HUDEP-2 (cell line): Measurements from ENCODE around the gene SNTB2.

Experiments used
- DNase-seq, 76 experiments: peaks; one replicate each; lab custom pipeline; 2025; ENCODE audit not compliant: unreplicated experiment in 76 of 76; lab: John Stamatoyannopoulos, UW

The SNTB2 gene

GRCh38 chr16:69179328-69180010 lies 7.5 kb upstream of the SNTB2 start:
- DNase-seq, result no peak

DNA sequence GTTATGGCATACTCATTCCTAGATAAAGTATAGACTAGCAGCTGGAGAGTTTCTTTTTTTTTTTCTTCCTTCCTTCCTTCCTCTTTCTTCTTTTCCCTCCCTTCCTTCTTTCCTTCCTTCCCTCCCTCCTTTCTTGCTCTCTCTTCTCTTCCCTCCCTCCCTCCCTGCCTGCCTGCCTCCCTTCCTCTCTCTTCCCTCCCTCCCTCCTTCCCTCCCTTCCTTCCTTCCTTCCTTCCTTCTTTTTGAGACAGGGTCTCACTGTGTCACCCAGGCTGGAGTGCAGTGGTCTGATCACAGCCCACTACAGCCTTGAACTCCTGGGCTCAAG lies 7.0 kb upstream of the SNTB2 start:
- no peak for DNase-seq

DNA sequence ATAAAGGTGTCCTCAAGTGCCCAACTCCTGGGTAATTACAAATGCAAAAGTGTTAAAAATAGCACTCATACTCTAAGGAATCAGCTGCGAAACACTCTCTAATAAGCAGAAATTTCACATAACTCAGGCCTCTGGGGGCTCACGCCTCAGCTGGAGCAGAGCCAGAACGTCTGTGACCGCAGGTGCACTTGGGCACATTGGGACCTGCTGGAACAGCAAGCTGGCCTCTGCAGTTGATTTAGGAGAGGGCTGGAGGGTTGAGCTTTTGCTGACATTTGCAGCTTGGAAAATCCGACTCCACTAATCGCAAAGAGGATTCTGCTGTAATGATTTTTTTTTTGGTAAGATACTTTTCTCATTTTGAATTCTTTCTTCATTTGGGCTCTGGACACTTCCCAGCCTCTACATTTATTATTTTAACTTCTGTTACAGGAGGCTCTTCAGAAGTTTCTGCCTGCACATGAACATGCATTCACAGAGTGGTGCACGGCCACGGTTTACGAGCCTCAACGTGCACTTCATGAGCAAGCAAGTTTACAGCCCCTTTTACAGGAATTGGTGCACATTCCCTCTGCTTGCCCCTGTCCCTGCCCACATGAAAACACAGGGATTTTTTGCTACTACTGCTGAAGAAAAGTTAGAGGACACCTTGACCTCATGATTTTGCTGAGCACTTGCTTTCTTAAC lies 4.1 kb upstream of the SNTB2 start:
- DNase-seq, result no peak

- peak in 20 of 76 experiments; percentile 5 to 58 (median 22) for DNase-seq
Observed at GRCh38 chr16:69187446-69188235, 677 bp downstream of the SNTB2 start.

DNA sequence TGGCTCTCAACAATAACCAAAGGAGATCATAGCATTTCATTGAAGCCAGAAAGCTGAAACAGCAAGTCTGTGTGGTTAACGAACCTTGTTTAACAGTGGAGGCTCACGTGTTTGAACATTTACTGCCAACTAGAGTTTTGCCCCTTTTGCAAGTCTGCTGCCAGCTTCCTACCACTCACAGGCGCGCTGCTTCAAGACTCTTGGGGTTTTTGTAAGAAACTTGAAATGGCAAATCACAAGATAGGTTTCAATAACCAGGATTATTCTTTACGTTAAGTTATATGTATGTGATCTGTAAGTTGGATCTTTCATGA lies 1.2 kb downstream of the SNTB2 start:
- peak in 1 of 76 experiments; percentile 17 for DNase-seq

DNA sequence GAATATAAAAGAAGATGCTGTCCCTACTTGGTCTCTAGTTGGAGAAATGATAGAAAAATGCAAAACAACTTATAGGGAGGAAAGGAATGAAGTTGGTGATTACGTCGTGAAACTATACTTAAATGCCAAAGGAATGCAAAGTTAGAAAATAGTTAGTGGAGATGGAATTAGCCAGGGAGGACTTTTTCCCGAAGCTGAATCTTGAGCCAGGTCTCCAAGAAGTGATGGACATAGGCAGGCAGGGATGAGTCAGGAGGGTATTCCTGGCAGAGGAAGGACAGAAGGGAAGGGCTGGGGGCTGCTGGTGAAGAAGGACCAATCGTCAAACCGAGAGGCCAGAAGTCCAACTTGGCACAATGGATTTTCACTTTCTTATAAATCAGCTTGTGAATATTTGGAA lies 1.8 kb downstream of the SNTB2 start:
- no peak for DNase-seq

DNA sequence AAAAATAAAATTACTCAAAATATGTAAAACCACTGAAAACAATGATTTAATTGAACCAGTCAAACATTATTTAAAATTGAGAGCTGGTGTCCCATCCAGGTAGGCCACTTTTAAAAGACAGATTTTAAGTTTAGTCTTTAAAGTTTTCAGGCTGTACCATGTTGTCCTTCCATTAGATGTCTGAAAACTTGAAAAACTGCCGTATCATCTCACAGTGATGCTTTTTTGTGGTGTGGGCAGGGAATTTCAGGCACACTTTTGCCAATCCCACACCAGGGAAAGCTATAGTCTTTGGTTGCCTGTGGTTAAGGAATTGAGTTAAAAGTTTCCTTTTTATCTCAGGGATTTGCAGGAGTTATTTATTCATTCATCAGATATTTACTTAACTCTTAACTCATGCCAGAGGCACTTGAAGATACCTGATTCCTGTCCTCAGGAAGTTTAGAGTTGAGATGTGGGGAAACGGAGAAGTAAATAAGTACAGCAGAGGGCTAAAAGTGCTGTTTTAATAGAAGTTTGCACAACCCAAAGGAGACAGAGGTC lies 3.2 kb downstream of the SNTB2 start:
- no peak for DNase-seq

- no peak for DNase-seq
Observed at GRCh38 chr16:69190598-69190997, 3.6 kb downstream of the SNTB2 start.

GRCh38 chr16:69191136-69191535 lies 4.2 kb downstream of the SNTB2 start:
- no peak for DNase-seq

GRCh38 chr16:69193855-69194254 lies 6.9 kb downstream of the SNTB2 start:
- DNase-seq, result no peak

DNA sequence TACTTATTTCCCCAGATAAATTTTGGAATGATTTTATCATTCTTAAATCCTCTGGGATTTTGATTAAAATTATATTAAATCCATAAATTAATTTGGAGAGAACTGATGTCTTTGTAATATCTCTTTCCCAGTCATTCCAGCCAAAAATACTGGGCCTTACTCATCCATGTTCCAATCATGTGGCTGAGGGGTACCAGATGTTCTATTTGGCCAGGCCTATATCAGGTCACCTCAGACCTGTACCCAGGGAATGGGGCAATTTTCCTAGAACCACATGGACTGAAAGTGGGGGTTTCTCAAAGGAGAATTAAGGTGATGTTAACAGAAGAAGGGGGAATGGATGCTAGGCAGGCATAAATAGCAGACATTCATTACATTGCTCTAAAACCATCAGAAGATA lies 7.5 kb downstream of the SNTB2 start:
- DNase-seq, result no peak

- no peak for DNase-seq
Observed at GRCh38 chr16:69195369-69196029, 8.5 kb downstream of the SNTB2 start.

- DNase-seq, result no peak
Observed at GRCh38 chr16:69197573-69197972, 10.6 kb downstream of the SNTB2 start.

DNA sequence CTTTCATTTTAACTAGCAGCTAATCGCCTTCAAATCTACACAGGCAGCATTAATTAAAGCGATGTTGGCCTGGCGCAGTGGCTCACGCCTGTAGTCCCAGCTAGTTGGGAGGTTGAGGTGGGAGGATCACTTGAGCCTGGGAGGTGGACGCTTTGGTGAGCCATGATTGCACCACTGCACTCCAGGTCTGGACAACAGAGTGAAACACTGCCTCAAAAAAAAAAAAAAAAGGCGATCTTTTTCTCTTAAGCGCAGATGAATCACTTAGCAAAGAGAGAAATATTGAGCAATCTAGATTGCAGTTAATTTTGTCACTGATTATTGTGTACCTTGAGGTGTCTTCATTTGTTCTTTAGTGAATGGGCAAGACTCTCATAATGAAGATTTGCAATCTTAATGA lies 12.4 kb downstream of the SNTB2 start:
- no peak for DNase-seq

DNA sequence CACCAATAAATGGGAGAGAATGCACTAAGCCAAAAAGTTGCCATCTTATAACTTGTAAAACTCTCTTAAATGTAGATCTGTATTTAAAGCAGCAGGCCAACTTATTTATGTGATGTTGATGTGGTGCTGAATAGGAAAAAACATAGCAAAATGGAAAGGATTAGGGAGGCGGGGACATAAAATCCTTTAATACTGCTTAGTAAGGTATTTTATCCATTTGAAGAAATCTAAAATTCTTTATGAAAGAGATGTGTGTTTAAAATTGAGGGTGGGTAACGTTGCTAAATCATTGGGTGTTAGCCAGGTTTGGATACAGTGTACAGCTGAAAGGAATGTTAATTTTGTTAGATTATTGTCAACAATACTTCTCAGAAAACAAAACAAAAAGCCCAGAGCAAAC lies 14.3 kb downstream of the SNTB2 start:
- no peak for DNase-seq

DNA sequence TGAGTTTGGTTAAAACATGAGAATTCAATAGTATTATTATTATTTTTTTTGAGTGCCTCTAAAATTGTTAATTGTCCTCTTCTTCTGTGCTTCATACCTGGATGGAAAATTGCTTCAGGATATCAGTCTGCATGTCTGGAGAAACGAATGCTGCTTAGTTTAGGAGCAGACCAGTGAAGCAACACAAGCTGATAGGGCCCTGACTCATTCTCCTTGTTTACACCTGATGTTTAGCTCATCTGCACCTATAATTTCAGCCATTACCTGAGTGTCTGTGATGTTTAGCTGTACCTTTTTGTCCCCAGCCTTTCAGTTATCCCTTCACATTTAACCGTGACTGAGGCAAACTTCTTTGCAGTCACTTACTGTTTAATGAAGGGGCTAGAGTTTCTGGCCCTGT lies 14.8 kb downstream of the SNTB2 start:
- no peak for DNase-seq

GRCh38 chr16:69204172-69204571 lies 17.2 kb downstream of the SNTB2 start:
- DNase-seq, result no peak

GRCh38 chr16:69209735-69210134 lies 22.8 kb downstream of the SNTB2 start:
- DNase-seq, result no peak

DNA sequence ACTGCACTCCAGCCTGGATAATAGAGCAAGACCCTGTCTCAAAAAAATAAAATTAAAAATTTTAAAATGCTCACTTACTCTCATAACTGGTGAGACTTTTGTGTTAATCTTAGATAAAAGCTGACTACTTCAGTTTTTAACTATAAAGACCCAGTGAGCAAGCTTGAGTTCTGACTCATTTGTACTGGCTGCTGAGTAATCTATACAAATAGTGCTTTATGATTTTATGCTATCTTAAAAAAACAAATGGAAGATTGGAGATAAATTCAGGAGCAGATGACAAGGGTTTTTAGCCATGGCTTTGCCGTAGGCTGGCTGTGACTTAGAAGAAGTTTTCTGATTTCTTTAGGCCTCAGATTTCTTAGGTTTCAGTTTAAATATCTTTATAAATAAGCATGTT lies 30.5 kb downstream of the SNTB2 start:
- DNase-seq, result peak in 9 of 76 experiments; percentile 1 to 31 (median 8)

GRCh38 chr16:69219279-69219678 lies 32.3 kb downstream of the SNTB2 start:
- DNase-seq, result no peak

DNA sequence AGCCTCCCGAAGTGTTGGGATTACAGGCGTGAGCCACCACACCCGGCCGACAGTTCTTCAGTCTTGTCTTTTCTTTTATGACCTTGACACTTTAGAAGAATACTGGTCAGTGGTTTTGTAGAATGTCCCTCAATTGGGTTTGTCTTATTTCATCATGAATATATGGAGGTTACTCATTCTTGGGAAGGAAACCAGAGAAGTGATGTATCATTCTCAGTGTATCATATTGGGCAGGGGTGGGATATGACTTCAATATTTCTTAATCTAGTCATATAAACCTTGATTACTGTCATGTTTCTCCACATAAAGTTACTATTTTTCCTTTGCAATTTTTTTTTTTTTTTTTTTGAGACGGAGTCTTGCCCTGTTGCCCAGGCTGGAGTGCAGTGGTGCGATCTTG lies 36.9 kb downstream of the SNTB2 start:
- no peak for DNase-seq
